ENCODE data around the gene TXNIP. TPM values are rescaled to one million over a fixed set of nuclear protein-coding genes. Genes with fewer than 3 reads are reported as not detected.
"Not testable (repeated sequence)": the region's sequence is repeated elsewhere in the genome, so short reads cannot be mapped to it uniquely, and the experiment has no call there.

TXNIP gene
- total RNA-seq = 107 and 108 TPM in 2 replicates

- Mint-ChIP-seq H3K4me1 (ENCODE audit: low read depth) (peaks cover 65% of the 10 kb centered on the region), H3K27ac (peak within 1 kb of the TSS; percentile 99), H3K36me3 (ENCODE audit: low read depth) (peaks cover 44% of the 10 kb centered on the region), H3K4me3 (peak within 1 kb of the TSS; percentile 94), H3K9me3 (no peaks in the 10 kb centered on the region), H3K27me3 (ENCODE audit: insufficient read depth) (no peaks in the 10 kb centered on the region)
- intact Hi-C loops (cut with micrococcal nuclease) = loop anchor here (1.0 kb wide), 5 partner anchors 11 to 40 kb away; partner anchors contain the start of genes ANKRD34A, LIX1L and POLR3GL
- peak; percentile 92 for DNase-seq (ENCODE audit: low spot score)
These were observed at the start of gene TXNIP for GRCh38 chr1:145996433-145997015. TSS of gene TXNIP (minus strand) at chr1:145996579. CDS start at chr1:145996266, 313 bp downstream.

GRCh38 chr1:146039844-146040194 lies 43.4 kb upstream of the TXNIP start:
- intact Hi-C loops (cut with micrococcal nuclease) = loop anchor here (1.0 to 2.0 kb wide), 2 partner anchors 11 to 27 kb away; no protein-coding TSS in a partner anchor
- DNase-seq (ENCODE audit: low spot score) = no peak
- peaks cover 24% of the 10 kb centered on the region for H3K27me3 Mint-ChIP-seq (ENCODE audit: insufficient read depth)
- peaks cover 43% of the 10 kb centered on the region for H3K4me1 Mint-ChIP-seq (ENCODE audit: low read depth)
- H3K4me3 Mint-ChIP-seq = no peak overlapping the region
- H3K27ac Mint-ChIP-seq = no peak overlapping the region
- no peaks in the 10 kb centered on the region for H3K36me3 Mint-ChIP-seq (ENCODE audit: low read depth)
- no peaks in the 10 kb centered on the region for H3K9me3 Mint-ChIP-seq

GRCh38 chr1:146036965-146037646 lies 40.7 kb upstream of the TXNIP start:
- intact Hi-C loops (cut with micrococcal nuclease) = loop anchor here (1.0 kb wide), 2 partner anchors 41 to 59 kb away; partner anchors contain the start of gene TXNIP
- Mint-ChIP-seq H3K9me3 (no peaks in the 10 kb centered on the region), H3K36me3 (ENCODE audit: low read depth) (no peaks in the 10 kb centered on the region), H3K27me3 (ENCODE audit: insufficient read depth) (peaks cover 24% of the 10 kb centered on the region), H3K4me1 (ENCODE audit: low read depth) (peaks cover 50% of the 10 kb centered on the region), H3K27ac (peak overlapping the region; percentile 98), H3K4me3 (peak overlapping the region; percentile 93)
- DNase-seq (ENCODE audit: low spot score) = peak; percentile 70

GRCh38 chr1:146036241-146036964 lies 40.0 kb upstream of the TXNIP start:
- DNase-seq (ENCODE audit: low spot score) = no peak
- peak overlapping the region; percentile 98 for H3K27ac Mint-ChIP-seq
- H3K27me3 Mint-ChIP-seq (ENCODE audit: insufficient read depth) = peaks cover 24% of the 10 kb centered on the region
- no peaks in the 10 kb centered on the region for H3K9me3 Mint-ChIP-seq
- peak overlapping the region; percentile 93 for H3K4me3 Mint-ChIP-seq
- peaks cover 50% of the 10 kb centered on the region for H3K4me1 Mint-ChIP-seq (ENCODE audit: low read depth)
- intact Hi-C loops (cut with micrococcal nuclease) = loop anchor here (1.0 kb wide), 2 partner anchors 40 to 58 kb away; partner anchors contain the start of gene TXNIP
- no peaks in the 10 kb centered on the region for H3K36me3 Mint-ChIP-seq (ENCODE audit: low read depth)

GRCh38 chr1:146035048-146035423 lies 38.7 kb upstream of the TXNIP start:
- intact Hi-C loops (cut with micrococcal nuclease) = no loop called here
- peak overlapping the region; percentile 85 for H3K27ac Mint-ChIP-seq

GRCh38 chr1:146032631-146033219 lies 36.3 kb upstream of the TXNIP start:
- H3K4me3 Mint-ChIP-seq = no peak overlapping the region
- intact Hi-C loops (cut with micrococcal nuclease) = no loop called here
- H3K9me3 Mint-ChIP-seq = no peaks in the 10 kb centered on the region
- no peak overlapping the region for H3K27ac Mint-ChIP-seq
- peaks cover 23% of the 10 kb centered on the region for H3K27me3 Mint-ChIP-seq (ENCODE audit: insufficient read depth)
- H3K4me1 Mint-ChIP-seq (ENCODE audit: low read depth) = peaks cover 37% of the 10 kb centered on the region
- H3K36me3 Mint-ChIP-seq (ENCODE audit: low read depth) = no peaks in the 10 kb centered on the region
- no peak for DNase-seq (ENCODE audit: low spot score)

More at GRCh38 chr1:146035048-146035423, 38.7 kb upstream of the TXNIP start:
- Mint-ChIP-seq H3K36me3 (ENCODE audit: low read depth) (no peaks in the 10 kb centered on the region), H3K4me1 (ENCODE audit: low read depth) (peaks cover 50% of the 10 kb centered on the region), H3K4me3 (peak overlapping the region; percentile 93), H3K27me3 (ENCODE audit: insufficient read depth) (peaks cover 32% of the 10 kb centered on the region), H3K9me3 (no peaks in the 10 kb centered on the region)
- no peak for DNase-seq (ENCODE audit: low spot score)

- Mint-ChIP-seq H3K4me3 (no peak overlapping the region), H3K27me3 (ENCODE audit: insufficient read depth) (peaks cover 19% of the 10 kb centered on the region), H3K4me1 (ENCODE audit: low read depth) (peaks cover 24% of the 10 kb centered on the region), H3K36me3 (ENCODE audit: low read depth) (no peaks in the 10 kb centered on the region), H3K9me3 (no peaks in the 10 kb centered on the region), H3K27ac (no peak overlapping the region)
- no peak for DNase-seq (ENCODE audit: low spot score)
- intact Hi-C loops (cut with micrococcal nuclease) = no loop called here
These were observed 35.1 kb upstream of the TXNIP start for GRCh38 chr1:146031476-146031875.

- Mint-ChIP-seq H3K9me3 (no peaks in the 10 kb centered on the region), H3K27ac (no peak overlapping the region), H3K36me3 (ENCODE audit: low read depth) (no peaks in the 10 kb centered on the region), H3K4me3 (no peak overlapping the region), H3K27me3 (ENCODE audit: insufficient read depth) (peaks cover 28% of the 10 kb centered on the region), H3K4me1 (ENCODE audit: low read depth) (peaks cover 6% of the 10 kb centered on the region)
- intact Hi-C loops (cut with micrococcal nuclease) = no loop called here
- no peak for DNase-seq (ENCODE audit: low spot score)
These were observed 32.7 kb upstream of the TXNIP start for GRCh38 chr1:146029117-146029516.

GRCh38 chr1:146026650-146027049 lies 30.3 kb upstream of the TXNIP start:
- H3K4me1 Mint-ChIP-seq (ENCODE audit: low read depth); H3K9me3 Mint-ChIP-seq; DNase-seq (ENCODE audit: low spot score); H3K4me3 Mint-ChIP-seq; H3K36me3 Mint-ChIP-seq (ENCODE audit: low read depth): not testable (repeated sequence)
- intact Hi-C loops (cut with micrococcal nuclease) = loop anchor here (2.0 kb wide), 1 partner anchor 20 kb away; no protein-coding TSS in a partner anchor
- peaks cover 43% of the 10 kb centered on the region for H3K27me3 Mint-ChIP-seq (ENCODE audit: insufficient read depth)
- peak overlapping the region; percentile 48 for H3K27ac Mint-ChIP-seq

GRCh38 chr1:146025787-146026495 lies 29.6 kb upstream of the TXNIP start:
- intact Hi-C loops (cut with micrococcal nuclease) = loop anchor here (2.0 kb wide), 1 partner anchor 21 kb away; no protein-coding TSS in a partner anchor
- H3K4me3 Mint-ChIP-seq; DNase-seq (ENCODE audit: low spot score); H3K36me3 Mint-ChIP-seq (ENCODE audit: low read depth); H3K9me3 Mint-ChIP-seq; H3K27ac Mint-ChIP-seq; H3K4me1 Mint-ChIP-seq (ENCODE audit: low read depth): not testable (repeated sequence)
- peaks cover 47% of the 10 kb centered on the region for H3K27me3 Mint-ChIP-seq (ENCODE audit: insufficient read depth)

GRCh38 chr1:146022403-146023127 lies 26.2 kb upstream of the TXNIP start:
- no peak overlapping the region for H3K27ac Mint-ChIP-seq
- DNase-seq (ENCODE audit: low spot score) = no peak
- H3K36me3 Mint-ChIP-seq (ENCODE audit: low read depth) = no peaks in the 10 kb centered on the region
- peaks cover 10% of the 10 kb centered on the region for H3K4me1 Mint-ChIP-seq (ENCODE audit: low read depth)
- H3K9me3 Mint-ChIP-seq = no peaks in the 10 kb centered on the region
- no peak overlapping the region for H3K4me3 Mint-ChIP-seq
- peaks cover 66% of the 10 kb centered on the region for H3K27me3 Mint-ChIP-seq (ENCODE audit: insufficient read depth)
- intact Hi-C loops (cut with micrococcal nuclease) = no loop called here
